Gastroesophageal sphincter (tissue), 4 donors: ENCODE measurements around the gene PDZD2. TPM values are rescaled to one million over a fixed set of nuclear protein-coding genes. Genes with fewer than 3 reads are reported as not detected.

Experiments used
- ATAC-seq: fragments of 150-250 bp; one replicate; pipeline ENCODE4 v1.9.1; 2016; ENCODE audit warnings: mild to moderate bottlenecking, moderate library complexity
- H3K27ac ChIP-seq, 4 donors: fragments of 200-600 bp; sonication (generic) in 3 of 4; 1 replicate in 3 of 4; 2 replicates in 1 of 4; pipeline ENCODE4 v1.5.1; 2016 to 2019
- H3K27me3 ChIP-seq: fragments of 200-600 bp; sonication (generic); one replicate; pipeline ENCODE4 v1.5.1; 2019
- H3K36me3 ChIP-seq, 2 donors: fragments of 200-600 bp; sonication (generic); one replicate each; pipeline ENCODE4 v1.5.1; 2019; ENCODE audit warnings: control low read depth in 1 of 2
- H3K4me1 ChIP-seq, 3 donors: fragments of 200-600 bp; sonication (generic); 1 replicate in 2 of 3; 2 replicates in 1 of 3; pipeline ENCODE4 v1.5.1; 2016 to 2019; ENCODE audit warnings: control low read depth in 2 of 3
- H3K4me3 ChIP-seq, 2 donors: fragments of 200-600 bp; sonication (generic); one replicate each; pipeline ENCODE4 v1.5.1; 2019; ENCODE audit warnings: mild to moderate bottlenecking in 1 of 2, moderate library complexity in 1 of 2
- H3K9me3 ChIP-seq, 3 donors: fragments of 200-600 bp; sonication (generic); one replicate each; pipeline ENCODE4 v1.5.1; 2017 to 2019; ENCODE audit warnings: control low read depth in 2 of 3
- CTCF ChIP-seq, 4 experiments: fragments of 200-600 bp in 2 of 4; fragments of 450-650 bp in 2 of 4; sonication (generic) in 1 of 4; IDR thresholded peaks; one replicate each; pipeline ENCODE4 v1.5.1; 2017 to 2019; ENCODE audit warnings: antibody characterized with exemption in 4 of 4, mild to moderate bottlenecking in 2 of 4, moderate library complexity in 2 of 4
- EP300 ChIP-seq: sonication (generic); formaldehyde crosslinking; IDR thresholded peaks from one replicate; pipeline ENCODE4 v1.6.1; 2017; ENCODE audit warnings: antibody characterized with exemption, mild to moderate bottlenecking
- POLR2A ChIP-seq, 2 donors: fragments of 450-650 bp; IDR thresholded peaks; one replicate each; pipeline ENCODE4 v1.6.1; 2017; ENCODE audit warnings: antibody characterized with exemption in 2 of 2, mild to moderate bottlenecking in 2 of 2, moderate library complexity in 1 of 2
- POLR2AphosphoS5 ChIP-seq: sonication (generic); formaldehyde crosslinking; IDR thresholded peaks from one replicate; pipeline ENCODE4 v1.6.1; 2017; ENCODE audit warnings: antibody characterized with exemption
- WGBS, 2 donors: methylation state at CpG; one replicate each; pipeline ENCODE4 v1.1.5; 2018; ENCODE audit warnings: low coverage in 1 of 2; 5-methylcytosine and 5-hydroxymethylcytosine counted together
- total RNA-seq, 4 donors: library from RNA; depleted of rRNA; stranded (reverse); fragments of >200 nt; gene quantifications; one replicate each; pipeline ENCODE4 v1.1.0, GENCODE V29; 2016

The PDZD2 gene
- total RNA-seq, 4 donors from 2014 or later, result 8.6 to 19.4 (median 14.0) TPM

GRCh38 chr5:32001284-32001683 is 362.4 kb downstream of the PDZD2 start:
- H3K4me1 ChIP-seq, result no peaks in the 10 kb centered on the region

GRCh38 chr5:32001707-32002106 is 362.8 kb downstream of the PDZD2 start:
- Histone ChIP-seq H3K27me3 (no peaks in the 10 kb centered on the region), H3K9me3 (no peaks in the 10 kb centered on the region), H3K4me1 (no peaks in the 10 kb centered on the region), H3K27ac (no peak overlapping the region), H3K4me3 (no peak overlapping the region), H3K36me3 (peaks cover 0 to 6% of the 10 kb centered on the region in 2 donors)
- no peak for TF ChIP-seq CTCF (IDR thresholded peaks at IDR 0.05)
- TF ChIP-seq POLR2A (IDR thresholded peaks at IDR 0.05), result no peak
- TF ChIP-seq POLR2AphosphoS5, result no peak
- TF ChIP-seq EP300, result no peak
- WGBS, 2 donors, result 75 to 88% methylated on average over 6 to 7 of the region's 11 CpGs
- no peak for ATAC-seq

More at GRCh38 chr5:32001284-32001683, 362.4 kb downstream of the PDZD2 start:
- H3K36me3 ChIP-seq, result peaks cover 0 to 6% of the 10 kb centered on the region in 2 donors
- no peak for ATAC-seq
- TF ChIP-seq POLR2A (IDR thresholded peaks at IDR 0.05), result no peak
- no peak for TF ChIP-seq POLR2AphosphoS5
- no peak for TF ChIP-seq CTCF (IDR thresholded peaks at IDR 0.05)
- TF ChIP-seq EP300, result no peak
- no peaks in the 10 kb centered on the region for H3K27me3 ChIP-seq
- no peak overlapping the region for H3K4me3 ChIP-seq
- H3K27ac ChIP-seq, result no peak overlapping the region
- WGBS, 2 donors, result 96 to 100% methylated on average over 3 to 7 of the region's 11 CpGs
- no peaks in the 10 kb centered on the region for H3K9me3 ChIP-seq

GRCh38 chr5:32002755-32003154 is 363.8 kb downstream of the PDZD2 start:
- no peaks in the 10 kb centered on the region for H3K4me1 ChIP-seq
- peaks cover 0 to 9% of the 10 kb centered on the region in 2 donors for H3K36me3 ChIP-seq
- 0 to 56% methylated on average over 1 to 3 of the region's 3 CpGs for WGBS, 2 donors
- TF ChIP-seq EP300 (no peak), POLR2AphosphoS5 (no peak), POLR2A (IDR thresholded peaks at IDR 0.05) (no peak), CTCF (IDR thresholded peaks at IDR 0.05) (no peak)
- no peak overlapping the region for H3K4me3 ChIP-seq
- ATAC-seq, result no peak
- H3K27ac ChIP-seq, result no peak overlapping the region
- no peaks in the 10 kb centered on the region for H3K27me3 ChIP-seq
- H3K9me3 ChIP-seq, result no peaks in the 10 kb centered on the region

GRCh38 chr5:32003981-32004380 is 365.1 kb downstream of the PDZD2 start:
- Histone ChIP-seq H3K9me3 (no peaks in the 10 kb centered on the region), H3K27me3 (no peaks in the 10 kb centered on the region), H3K4me3 (no peak overlapping the region), H3K27ac (no peak overlapping the region), H3K36me3 (peaks cover 0 to 9% of the 10 kb centered on the region in 2 donors), H3K4me1 (no peaks in the 10 kb centered on the region)
- 93% methylated on average over 4 of the region's 4 CpGs; no CpG with 5 or more reads in 1 of the 2 donors for WGBS, 2 donors
- ATAC-seq, result no peak
- TF ChIP-seq EP300 (no peak), POLR2AphosphoS5 (no peak), POLR2A (IDR thresholded peaks at IDR 0.05) (no peak), CTCF (IDR thresholded peaks at IDR 0.05) (no peak)

GRCh38 chr5:32004404-32004803 is 365.5 kb downstream of the PDZD2 start:
- Histone ChIP-seq H3K4me3 (no peak overlapping the region), H3K27me3 (no peaks in the 10 kb centered on the region), H3K27ac (no peak overlapping the region), H3K4me1 (no peaks in the 10 kb centered on the region), H3K36me3 (peaks cover 0 to 9% of the 10 kb centered on the region in 2 donors), H3K9me3 (no peaks in the 10 kb centered on the region)
- WGBS, 2 donors, result 95 to 100% methylated on average over 2 to 3 of the region's 3 CpGs
- no peak for ATAC-seq
- TF ChIP-seq EP300 (no peak), POLR2AphosphoS5 (no peak), CTCF (IDR thresholded peaks at IDR 0.05) (no peak), POLR2A (IDR thresholded peaks at IDR 0.05) (no peak)
